ENCODE data around the gene AP1M1. TPM values are rescaled to one million over a fixed set of nuclear protein-coding genes. Genes with fewer than 3 reads are reported as not detected.

Gene AP1M1
- total RNA-seq, 4 donors from 2014 or later: 52.0 to 83.0 (median 56.3) TPM

- H3K9me3 ChIP-seq: no peaks in the 10 kb centered on the region
- H3K4me3 ChIP-seq (replicated peaks in 1 of 3): no peak overlapping the region
- peaks cover 0 to 10% of the 10 kb centered on the region in 2 donors for H3K4me1 ChIP-seq
- TF ChIP-seq, protein P1, sequence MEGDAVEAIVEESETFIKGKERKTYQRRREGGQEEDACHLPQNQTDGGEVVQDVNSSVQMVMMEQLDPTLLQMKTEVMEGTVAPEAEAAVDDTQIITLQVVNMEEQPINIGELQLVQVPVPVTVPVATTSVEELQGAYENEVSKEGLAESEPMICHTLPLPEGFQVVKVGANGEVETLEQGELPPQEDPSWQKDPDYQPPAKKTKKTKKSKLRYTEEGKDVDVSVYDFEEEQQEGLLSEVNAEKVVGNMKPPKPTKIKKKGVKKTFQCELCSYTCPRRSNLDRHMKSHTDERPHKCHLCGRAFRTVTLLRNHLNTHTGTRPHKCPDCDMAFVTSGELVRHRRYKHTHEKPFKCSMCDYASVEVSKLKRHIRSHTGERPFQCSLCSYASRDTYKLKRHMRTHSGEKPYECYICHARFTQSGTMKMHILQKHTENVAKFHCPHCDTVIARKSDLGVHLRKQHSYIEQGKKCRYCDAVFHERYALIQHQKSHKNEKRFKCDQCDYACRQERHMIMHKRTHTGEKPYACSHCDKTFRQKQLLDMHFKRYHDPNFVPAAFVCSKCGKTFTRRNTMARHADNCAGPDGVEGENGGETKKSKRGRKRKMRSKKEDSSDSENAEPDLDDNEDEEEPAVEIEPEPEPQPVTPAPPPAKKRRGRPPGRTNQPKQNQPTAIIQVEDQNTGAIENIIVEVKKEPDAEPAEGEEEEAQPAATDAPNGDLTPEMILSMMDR (IDR thresholded peaks at IDR 0.05): no peak
- TF ChIP-seq POLR2A (IDR thresholded peaks at IDR 0.05): no peak
- H3K27me3 ChIP-seq: no peaks in the 10 kb centered on the region
- intact Hi-C loops (cut with DNase I): no loop called here
- WGBS, 2 donors: 94% methylated on average over 13 to 15 of the region's 16 CpGs
- DNase-seq: no peak
- no peak overlapping the region for H3K27ac ChIP-seq
- peaks cover 18 to 25% of the 10 kb centered on the region in 2 donors for H3K36me3 ChIP-seq
Observed at GRCh38 chr19:16217716-16218451, 20.2 kb downstream of the AP1M1 start.

DNA sequence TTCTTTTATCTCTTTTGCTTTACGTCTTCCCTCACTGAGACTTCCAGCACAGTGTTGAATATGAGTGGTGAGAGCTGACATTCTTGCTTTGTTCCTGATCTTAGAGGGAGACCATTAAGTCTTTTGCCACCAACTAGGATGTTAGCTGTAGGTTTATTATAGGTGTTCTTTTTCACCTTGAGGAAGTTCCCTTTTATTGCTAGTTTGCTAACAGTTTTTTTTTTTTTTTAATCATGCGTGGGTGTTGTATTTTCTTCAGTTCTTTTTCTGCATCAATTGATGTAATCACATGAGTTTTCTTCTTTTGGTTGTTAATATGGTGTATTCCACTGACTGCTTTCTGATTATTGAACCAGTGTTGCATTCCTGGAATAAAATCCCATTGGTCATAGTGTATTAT is 21.1 kb downstream of the AP1M1 start:
- intact Hi-C loops (cut with DNase I): no loop called here
- Histone ChIP-seq H3K4me1 (peaks cover 0 to 10% of the 10 kb centered on the region in 2 donors), H3K36me3 (peaks cover 25 to 32% of the 10 kb centered on the region in 2 donors), H3K9me3 (no peaks in the 10 kb centered on the region), H3K27me3 (no peaks in the 10 kb centered on the region), H3K4me3 (replicated peaks in 1 of 3) (no peak overlapping the region), H3K27ac (no peak overlapping the region)
- TF ChIP-seq, protein P1 (IDR thresholded peaks at IDR 0.05): no peak
- TF ChIP-seq POLR2A (IDR thresholded peaks at IDR 0.05): no peak
- no peak for DNase-seq
- WGBS, 2 donors: 92 to 96% methylated on average over 2 of the region's 2 CpGs

GRCh38 chr19:16222806-16223205 is 25.1 kb downstream of the AP1M1 start:
- Histone ChIP-seq H3K36me3 (peaks cover 46 to 52% of the 10 kb centered on the region in 2 donors), H3K4me1 (no peaks in the 10 kb centered on the region), H3K9me3 (no peaks in the 10 kb centered on the region), H3K4me3 (replicated peaks in 1 of 3) (no peak overlapping the region), H3K27me3 (no peaks in the 10 kb centered on the region), H3K27ac (no peak overlapping the region)
- no peak for TF ChIP-seq POLR2A (IDR thresholded peaks at IDR 0.05)
- TF ChIP-seq, protein P1 (IDR thresholded peaks at IDR 0.05): no peak
- DNase-seq: no peak
- 93 to 96% methylated on average over 3 of the region's 3 CpGs for WGBS, 2 donors
- intact Hi-C loops (cut with DNase I): no loop called here

DNA sequence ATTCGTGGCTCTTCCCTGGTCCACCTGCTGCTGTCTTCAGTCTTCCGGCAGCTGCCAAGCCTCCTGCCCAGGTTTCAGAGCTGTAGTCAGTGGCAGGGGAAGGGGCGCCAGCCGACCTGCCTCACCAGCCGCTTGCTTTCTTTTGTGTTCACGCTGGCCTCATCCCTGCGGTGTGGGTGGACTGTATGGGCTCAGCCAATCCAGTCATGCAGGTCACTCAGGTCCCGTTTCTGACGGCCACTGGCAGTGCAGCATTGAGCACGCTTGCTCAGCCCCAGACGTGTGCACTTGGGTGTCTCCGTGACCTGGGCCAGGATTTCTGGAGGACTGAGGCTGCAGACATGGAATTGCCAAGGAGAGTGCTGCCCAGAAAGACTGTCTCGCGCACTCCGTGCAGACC is 26.0 kb downstream of the AP1M1 start:
- H3K27me3 ChIP-seq: no peaks in the 10 kb centered on the region
- no peak for DNase-seq
- H3K27ac ChIP-seq: no peak overlapping the region
- H3K9me3 ChIP-seq: no peaks in the 10 kb centered on the region
- WGBS, 2 donors: 79 to 89% methylated on average over 14 to 15 of the region's 15 CpGs
- TF ChIP-seq, protein P1 (IDR thresholded peaks at IDR 0.05): no peak
- no peak for TF ChIP-seq POLR2A (IDR thresholded peaks at IDR 0.05)
- peaks cover 55 to 58% of the 10 kb centered on the region in 2 donors for H3K36me3 ChIP-seq
- no peak overlapping the region for H3K4me3 ChIP-seq (replicated peaks in 1 of 3)
- intact Hi-C loops (cut with DNase I): no loop called here
- H3K4me1 ChIP-seq: no peaks in the 10 kb centered on the region

- Histone ChIP-seq H3K4me1 (no peaks in the 10 kb centered on the region), H3K4me3 (replicated peaks in 1 of 3) (no peak overlapping the region), H3K27me3 (no peaks in the 10 kb centered on the region), H3K27ac (no peak overlapping the region), H3K36me3 (peaks cover 62 to 63% of the 10 kb centered on the region in 2 donors), H3K9me3 (no peaks in the 10 kb centered on the region)
- TF ChIP-seq, protein P1 (IDR thresholded peaks at IDR 0.05): no peak
- no peak for TF ChIP-seq POLR2A (IDR thresholded peaks at IDR 0.05)
- intact Hi-C loops (cut with DNase I): no loop called here
- WGBS, 2 donors: 85 to 93% methylated on average over 26 to 30 of the region's 32 CpGs
- DNase-seq: no peak
Observed at GRCh38 chr19:16224293-16225045, 26.8 kb downstream of the AP1M1 start.

All from thyroid gland (tissue), 4 donors.